ENCODE measurements around the gene GLYAT.

GLYAT gene, protein sequence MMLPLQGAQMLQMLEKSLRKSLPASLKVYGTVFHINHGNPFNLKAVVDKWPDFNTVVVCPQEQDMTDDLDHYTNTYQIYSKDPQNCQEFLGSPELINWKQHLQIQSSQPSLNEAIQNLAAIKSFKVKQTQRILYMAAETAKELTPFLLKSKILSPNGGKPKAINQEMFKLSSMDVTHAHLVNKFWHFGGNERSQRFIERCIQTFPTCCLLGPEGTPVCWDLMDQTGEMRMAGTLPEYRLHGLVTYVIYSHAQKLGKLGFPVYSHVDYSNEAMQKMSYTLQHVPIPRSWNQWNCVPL

DNA sequence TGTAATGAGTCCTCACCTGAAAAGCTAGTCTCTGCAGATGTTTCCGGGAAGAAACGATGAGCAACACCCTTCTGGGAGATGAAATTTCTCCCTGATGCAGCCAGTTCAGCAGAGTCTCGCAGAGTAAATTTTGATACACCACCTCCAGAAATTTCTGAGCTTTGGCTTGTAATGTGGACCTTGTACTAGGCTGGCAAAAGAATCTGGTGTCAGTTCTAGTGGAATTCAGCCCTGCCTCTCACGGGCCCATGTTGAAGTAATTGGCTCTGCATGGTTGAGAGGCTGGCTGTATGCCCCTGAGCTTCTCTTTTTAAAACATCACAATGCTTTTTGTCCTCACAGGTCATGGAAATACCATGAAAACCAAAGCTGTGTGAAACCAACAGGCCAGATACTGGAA lies at the start of gene GLYAT:
Gene GLYAT, minus strand, starts transcription at position 125 of the 400 bp plus-strand sequence. CDS start 7,447 bp downstream, outside the sequence.
- no peak for DNase-seq

GRCh38 chr11:58781345-58781744 lies 49.6 kb upstream of the GLYAT start:
- DNase-seq, result no peak

- no peak for DNase-seq
These were observed 48.8 kb upstream of the GLYAT start for GRCh38 chr11:58780578-58780977.

DNA sequence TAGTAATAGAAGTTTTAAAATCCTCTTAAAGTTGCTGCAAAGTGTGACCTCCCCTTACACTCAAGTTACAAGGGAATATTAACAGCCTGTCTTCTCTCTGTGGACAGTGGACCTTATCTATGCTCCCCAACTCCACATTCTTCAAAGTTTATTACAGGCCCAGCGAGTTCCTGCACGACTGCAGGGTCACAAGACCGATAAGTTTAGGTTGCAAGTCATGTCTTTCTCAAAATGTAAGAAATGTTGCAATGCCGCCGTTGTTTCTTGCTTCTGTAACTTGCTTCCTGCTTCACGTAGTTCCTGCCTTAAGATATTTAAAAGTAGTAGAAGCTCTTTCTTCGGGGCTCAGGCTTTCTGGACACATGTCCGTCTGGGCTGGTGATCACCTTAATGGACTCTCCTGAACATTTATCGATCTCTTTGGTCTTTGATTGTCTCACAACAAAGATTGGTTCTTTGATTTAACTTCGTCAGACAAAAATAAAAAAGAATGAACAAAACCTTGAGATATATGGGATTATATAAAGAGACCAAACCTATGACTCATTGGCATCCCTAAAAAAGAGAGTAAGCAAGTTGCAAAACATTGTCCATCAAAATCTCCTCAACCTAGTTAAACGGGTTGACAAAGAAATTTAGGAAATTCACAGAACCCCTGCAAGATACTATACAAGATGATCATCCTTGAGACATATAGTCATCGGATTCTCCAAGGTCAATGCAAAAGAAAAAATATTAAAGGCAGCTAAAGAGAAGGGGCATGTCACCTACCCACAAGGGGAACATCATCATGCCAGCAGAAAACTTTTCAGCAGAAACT lies 45.4 kb upstream of the GLYAT start:
- no peak for DNase-seq

GRCh38 chr11:58775066-58775708 lies 43.4 kb upstream of the GLYAT start:
- no peak for DNase-seq

GRCh38 chr11:58774164-58774593 lies 42.4 kb upstream of the GLYAT start:
- DNase-seq, result no peak

DNA sequence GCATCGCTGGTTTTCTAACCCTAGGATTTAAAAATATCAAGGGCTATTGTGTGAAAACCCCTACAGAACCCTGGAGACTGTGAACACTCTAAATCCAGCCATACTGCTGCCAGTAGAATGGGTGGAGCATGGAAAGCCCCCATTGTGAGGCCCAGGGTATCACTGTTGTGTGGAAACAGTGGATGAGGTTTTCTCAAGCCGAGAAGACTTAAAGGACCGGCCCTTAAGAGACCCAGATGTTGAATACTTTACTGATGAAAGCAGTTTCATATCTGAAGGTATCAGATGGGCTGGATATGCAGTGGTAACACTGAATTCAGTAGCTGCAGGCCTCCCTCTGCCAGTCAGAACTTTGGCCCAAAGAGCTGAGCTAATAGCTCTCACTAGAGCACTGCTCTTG lies 41.6 kb upstream of the GLYAT start:
- no peak for DNase-seq

- no peak for DNase-seq
These were observed 40.9 kb upstream of the GLYAT start for GRCh38 chr11:58772329-58773285.

DNA sequence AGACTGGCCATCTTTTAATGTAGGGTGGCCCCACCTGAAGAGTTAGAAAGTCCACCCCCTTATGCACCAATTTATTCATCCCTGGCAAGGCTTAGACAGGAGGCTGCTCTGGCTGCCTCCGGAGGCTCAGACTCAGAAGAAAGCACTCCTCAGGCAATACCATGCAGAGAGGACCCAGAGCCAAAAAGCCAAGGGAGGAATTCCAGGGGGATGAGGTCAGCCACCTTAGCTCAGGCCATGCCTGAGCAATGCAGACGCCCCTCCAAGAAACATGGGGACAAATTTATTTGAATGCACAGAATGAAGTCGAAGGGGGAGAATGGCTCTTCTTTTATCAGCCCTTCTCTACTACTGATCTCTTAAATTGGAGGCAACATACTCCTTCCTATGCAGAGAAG lies 39.7 kb upstream of the GLYAT start:
- DNase-seq, result no peak

- DNase-seq, result no peak
These were observed 39.1 kb upstream of the GLYAT start for GRCh38 chr11:58770627-58771457.

DNA sequence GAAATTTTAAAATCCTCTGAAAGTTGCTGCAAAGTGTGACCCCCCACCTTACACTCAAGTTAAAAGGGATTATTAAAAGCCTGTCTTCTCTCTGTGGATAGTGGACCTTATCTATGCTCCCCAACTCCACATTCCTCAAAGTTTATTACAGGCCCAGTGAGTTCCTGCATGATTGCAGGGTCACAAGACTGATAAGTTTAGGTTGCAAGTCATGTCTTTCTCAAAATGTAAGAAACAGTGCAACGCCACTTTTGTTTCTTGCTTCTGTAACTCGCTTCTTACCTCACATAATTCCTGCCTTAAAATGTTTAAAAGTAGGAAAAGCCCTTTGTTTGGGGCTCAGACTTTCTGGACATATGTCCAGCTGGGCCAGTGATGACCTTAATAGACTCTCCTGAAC lies 38.4 kb upstream of the GLYAT start:
- no peak for DNase-seq

GRCh38 chr11:58769308-58769707 lies 37.6 kb upstream of the GLYAT start:
- DNase-seq, result no peak

- no peak for DNase-seq
These were observed 36.4 kb upstream of the GLYAT start for GRCh38 chr11:58768137-58768536.

GRCh38 chr11:58765078-58765477 lies 33.3 kb upstream of the GLYAT start:
- no peak for DNase-seq

- DNase-seq, result no peak
These were observed 31.4 kb upstream of the GLYAT start for GRCh38 chr11:58763120-58763490.

DNA sequence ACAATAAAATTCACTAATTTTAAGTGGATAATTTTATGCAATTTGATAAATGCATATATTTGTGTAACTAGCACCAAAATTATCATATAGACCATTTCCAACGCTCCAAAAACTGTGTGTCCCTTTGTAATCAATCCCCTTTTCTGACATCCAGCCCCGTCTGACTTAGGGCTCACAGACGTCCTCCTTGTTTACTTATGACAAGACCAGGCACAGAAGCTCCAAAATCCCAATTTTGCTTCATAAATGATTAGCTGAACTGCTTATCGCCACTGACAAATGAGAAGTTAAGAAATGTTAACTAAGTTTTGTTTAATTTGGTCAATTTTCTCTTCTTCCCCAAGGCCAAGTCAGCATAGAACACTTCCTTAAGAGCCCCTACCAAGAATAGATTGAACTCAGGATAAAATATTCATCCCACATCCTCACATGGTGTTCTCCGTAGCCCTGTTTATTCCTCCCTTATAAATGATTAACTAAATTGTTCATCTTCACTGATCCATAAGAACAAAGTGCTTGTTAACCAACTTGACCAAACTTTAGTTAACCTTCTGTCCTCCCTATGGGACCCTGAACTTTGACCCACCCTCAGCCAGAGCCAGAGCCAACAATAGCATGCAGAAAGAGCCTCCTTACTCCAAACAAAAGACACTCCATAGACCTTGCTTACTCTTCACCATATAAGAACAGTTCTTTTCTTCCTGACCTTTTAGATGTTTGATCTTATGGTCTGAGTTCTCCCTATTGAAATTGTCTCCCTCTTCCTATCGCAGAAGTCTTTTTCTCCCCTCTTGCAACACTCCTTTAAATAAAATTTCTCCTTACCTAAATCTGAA lies 30.8 kb upstream of the GLYAT start:
- DNase-seq, result no peak

GRCh38 chr11:58757439-58757838 lies 25.7 kb upstream of the GLYAT start:
- DNase-seq, result no peak

GRCh38 chr11:58745705-58746364 lies 14.1 kb upstream of the GLYAT start:
- no peak for DNase-seq

DNA sequence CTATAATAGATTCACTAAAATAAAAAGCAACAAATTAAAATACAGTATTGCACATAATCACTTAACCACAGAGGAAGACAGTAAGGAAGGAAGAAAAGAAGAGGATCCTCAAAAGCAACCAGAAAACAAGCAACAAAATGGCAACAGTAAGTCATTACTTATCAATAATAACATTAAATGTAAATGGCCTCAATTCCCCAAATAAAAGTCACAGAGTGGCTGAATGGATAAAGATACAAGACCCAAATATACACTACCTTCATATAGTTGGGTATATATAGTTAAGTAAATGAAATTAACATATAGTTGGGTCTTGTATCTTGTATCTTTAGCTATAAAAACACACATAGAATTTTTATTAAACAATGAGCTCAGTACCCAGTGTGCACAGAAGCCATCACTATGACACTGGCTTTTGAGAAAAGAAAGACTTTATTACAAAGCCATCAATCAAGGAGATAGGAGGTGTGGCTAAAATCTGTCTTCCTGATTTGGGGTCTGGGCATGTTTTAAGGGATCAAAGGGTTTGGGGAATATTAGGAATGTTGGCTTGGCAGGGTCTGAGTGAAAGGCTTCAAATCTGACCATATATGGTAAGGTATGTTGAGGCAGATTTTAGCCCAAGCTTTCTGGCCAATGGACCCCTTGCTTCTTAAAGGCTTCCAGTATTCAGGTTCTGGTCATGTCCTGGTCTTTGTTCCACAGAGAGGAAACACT lies 13.4 kb upstream of the GLYAT start:
- no peak for DNase-seq

Measured in NCI-H345 (cell line).